NCI-H2196 treated with DMSO at 0.1 percent for 48 hours (cell line): Measurements from ENCODE around the gene CDC7.
"Not testable (repeated sequence)": the region's sequence is repeated elsewhere in the genome, so short reads cannot be mapped to it uniquely, and the experiment has no call there.

ENCODE experiments used
- DNase-seq: peaks from one replicate; lab custom pipeline; 2025; ENCODE audit not compliant: unreplicated experiment; lab: John Stamatoyannopoulos, UW

CDC7 gene

GRCh38 chr1:91500756-91501522 is at the start of gene CDC7:
CDC7 (plus strand) TSS chr1:91500851; CDS start chr1:91501717, 866 bp downstream.
- peak; percentile 87 for DNase-seq

GRCh38 chr1:91454136-91454535 is 46.5 kb upstream of the CDC7 start:
- DNase-seq, result no peak

GRCh38 chr1:91455334-91455733 is 45.3 kb upstream of the CDC7 start:
- DNase-seq, result no peak

GRCh38 chr1:91455896-91456295 is 44.8 kb upstream of the CDC7 start:
- no peak for DNase-seq

- not testable (repeated sequence) for DNase-seq
Measured at GRCh38 chr1:91465350-91465749, 35.3 kb upstream of the CDC7 start.

- no peak for DNase-seq
Measured at GRCh38 chr1:91476533-91477217, 24.0 kb upstream of the CDC7 start.

- no peak for DNase-seq
Measured at GRCh38 chr1:91487469-91487868, 13.2 kb upstream of the CDC7 start.

- DNase-seq, result no peak
Measured at GRCh38 chr1:91490501-91490900, 10.2 kb upstream of the CDC7 start.

- DNase-seq, result no peak
Measured at GRCh38 chr1:91498035-91498434, 2.6 kb upstream of the CDC7 start.

- no peak for DNase-seq
Measured at GRCh38 chr1:91498498-91499245, 2.0 kb upstream of the CDC7 start.

- DNase-seq, result no peak
Measured at GRCh38 chr1:91499346-91499745, 1.3 kb upstream of the CDC7 start.

GRCh38 chr1:91499904-91500755 is 521 bp upstream of the CDC7 start:
- DNase-seq, result peak; percentile 48

GRCh38 chr1:91501523-91501851 is 836 bp downstream of the CDC7 start:
- DNase-seq, result peak; percentile 60

- DNase-seq, result no peak
Measured at GRCh38 chr1:91501971-91502671, 1.5 kb downstream of the CDC7 start.

- peak; percentile 36 for DNase-seq
Measured at GRCh38 chr1:91502672-91503184, 2.1 kb downstream of the CDC7 start.

GRCh38 chr1:91503332-91503900 is 2.8 kb downstream of the CDC7 start:
- DNase-seq, result no peak

GRCh38 chr1:91503975-91504530 is 3.4 kb downstream of the CDC7 start:
- no peak for DNase-seq

GRCh38 chr1:91505086-91505485 is 4.4 kb downstream of the CDC7 start:
- no peak for DNase-seq

- DNase-seq, result no peak
Measured at GRCh38 chr1:91506071-91506470, 5.4 kb downstream of the CDC7 start.

GRCh38 chr1:91507328-91507727 is 6.7 kb downstream of the CDC7 start:
- no peak for DNase-seq
